Neural progenitor cell (in vitro differentiated cells): Measurements from ENCODE around the gene WDR64. TPM values are rescaled to one million over a fixed set of nuclear protein-coding genes. Genes with fewer than 3 reads are reported as not detected.
"Not testable (repeated sequence)": the region's sequence is repeated elsewhere in the genome, so short reads cannot be mapped to it uniquely, and the experiment has no call there.

Experiments
- DNase-seq: peaks from one replicate; pipeline ENCODE4 v3.0.0-alpha.2; 2016; ENCODE audit warnings: low spot score
- H2AFZ ChIP-seq: fragments of 200-600 bp; sonication (generic); replicated peaks from 2 replicates; pipeline ENCODE4 v1.6.1; 2016; ENCODE audit warnings: antibody characterized with exemption
- H3F3A ChIP-seq: fragments of 200-600 bp; sonication (generic); 2 replicates; pipeline ENCODE4 v1.6.1; 2016; ENCODE audit warnings: antibody characterized with exemption, low read depth
- H3K27ac ChIP-seq: fragments of 200-600 bp; sonication (generic); 2 replicates; pipeline ENCODE4 v1.5.1; 2016; ENCODE audit warnings: mild to moderate bottlenecking
- H3K27me3 ChIP-seq: fragments of 200-600 bp; sonication (generic); 2 replicates; pipeline ENCODE4 v1.6.1; 2016; ENCODE audit warnings: mild to moderate bottlenecking, moderate library complexity
- H3K36me3 ChIP-seq: fragments of 200-600 bp; sonication (generic); 2 replicates; pipeline ENCODE4 v1.5.1; 2016
- H3K4me1 ChIP-seq: fragments of 200-600 bp; sonication (generic); 2 replicates; pipeline ENCODE4 v1.6.1; 2016; ENCODE audit warnings: mixed run types
- H3K4me2 ChIP-seq: fragments of 200-600 bp; sonication (generic); 2 replicates; pipeline ENCODE4 v1.6.1; 2016
- H3K4me3 ChIP-seq: fragments of 200-600 bp; sonication (generic); 2 replicates; pipeline ENCODE4 v1.5.1; 2016
- H3K79me2 ChIP-seq: fragments of 200-600 bp; sonication (generic); 2 replicates; pipeline ENCODE4 v1.6.1; 2016; ENCODE audit warnings: low read depth
- H3K9ac ChIP-seq: fragments of 200-600 bp; sonication (generic); 2 replicates; pipeline ENCODE4 v1.6.1; 2016
- H3K9me3 ChIP-seq: fragments of 200-600 bp; sonication (generic); 2 replicates; pipeline ENCODE4 v1.5.1; 2016; ENCODE audit warnings: low read depth
- H4K20me1 ChIP-seq: fragments of 200-600 bp; sonication (generic); 2 replicates; pipeline ENCODE4 v1.6.1; 2016; ENCODE audit warnings: low read depth
- H3K27ac Mint-ChIP-seq: 3 replicates; pipeline ENCODE4 v1.8.0; 2021; ENCODE audit warnings: mixed read lengths
- H3K27me3 Mint-ChIP-seq: 2 replicates; pipeline ENCODE4 v1.8.0; 2022; ENCODE audit warnings: low read depth, mild to moderate bottlenecking, inconsistent platforms, moderate library complexity, mixed read lengths; ENCODE audit not compliant: insufficient read depth
- H3K36me3 Mint-ChIP-seq: 3 replicates; pipeline ENCODE4 v1.8.0; 2021; ENCODE audit warnings: mixed read lengths
- H3K4me1 Mint-ChIP-seq: 3 replicates; pipeline ENCODE4 v1.8.0; 2021; ENCODE audit warnings: mixed read lengths
- H3K4me3 Mint-ChIP-seq: 3 replicates; pipeline ENCODE4 v1.8.0; 2021; ENCODE audit warnings: mild to moderate bottlenecking, moderate library complexity, mixed read lengths
- H3K9me3 Mint-ChIP-seq: 3 replicates; pipeline ENCODE4 v1.8.0; 2020; ENCODE audit warnings: mixed read lengths
- CTCF ChIP-seq: fragments of 200-600 bp; sonication (generic); IDR thresholded peaks from 2 replicates; pipeline ENCODE4 v1.5.1; 2017; ENCODE audit warnings: antibody characterized with exemption, mild to moderate bottlenecking
- EZH2 ChIP-seq: fragments of 200-600 bp; sonication (generic); IDR thresholded peaks from 2 replicates; pipeline ENCODE4 v1.6.1; 2017; ENCODE audit warnings: antibody characterized with exemption, mild to moderate bottlenecking, moderate library complexity
- EZH2phosphoT487 ChIP-seq: fragments of 200-600 bp; sonication (generic); IDR thresholded peaks from 2 replicates; pipeline ENCODE4 v1.6.1; 2017; ENCODE audit warnings: antibody characterized with exemption
- total RNA-seq: library from RNA; depleted of rRNA; stranded (reverse); fragments of >200 nt; gene quantifications from 2 replicates; pipeline ENCODE4 v1.2.3, GENCODE V29; 2015; ENCODE audit warnings: low replicate concordance

The WDR64 gene
- total RNA-seq, 1 donor from 2014 or later, result not detected

- no peak for TF ChIP-seq EZH2phosphoT487
- TF ChIP-seq CTCF, result no peak
- TF ChIP-seq EZH2, result no peak
- H3K4me1 ChIP-seq, result peaks cover 4% of the 10 kb centered on the region
- Mint-ChIP-seq H3K36me3 (no peaks in the 10 kb centered on the region), H3K4me1 (peaks cover 35% of the 10 kb centered on the region), H3K9me3 (peaks cover 4% of the 10 kb centered on the region), H3K27ac (no peak overlapping the region), H3K27me3 (peaks cover 6% of the 10 kb centered on the region), H3K4me3 (no peak overlapping the region)
- no peaks in the 10 kb centered on the region for H3K27me3 ChIP-seq
- no peak overlapping the region for H3K9ac ChIP-seq
- no peak overlapping the region for H2AFZ ChIP-seq
- H4K20me1 ChIP-seq, result no peaks in the 10 kb centered on the region
- no peaks in the 10 kb centered on the region for H3F3A ChIP-seq
- no peak overlapping the region for H3K4me2 ChIP-seq
- no peaks in the 10 kb centered on the region for H3K36me3 ChIP-seq
- no peak overlapping the region for H3K27ac ChIP-seq
- H3K9me3 ChIP-seq, result no peaks in the 10 kb centered on the region
- no peaks in the 10 kb centered on the region for H3K79me2 ChIP-seq
- DNase-seq, result no peak
- no peak overlapping the region for H3K4me3 ChIP-seq
Observed at GRCh38 chr1:241679961-241680360, 27.9 kb downstream of the WDR64 start.

GRCh38 chr1:241681861-241682448, 29.9 kb downstream of the WDR64 start:
- not testable (repeated sequence) for H3K27me3 ChIP-seq, H3K36me3 Mint-ChIP-seq, H3K36me3 ChIP-seq, H4K20me1 ChIP-seq, H3K4me2 ChIP-seq, H2AFZ ChIP-seq, H3K79me2 ChIP-seq, H3K27ac ChIP-seq, H3K4me3 ChIP-seq, H3K9ac ChIP-seq, H3K27ac Mint-ChIP-seq, H3K4me1 ChIP-seq, H3K27me3 Mint-ChIP-seq, H3K4me3 Mint-ChIP-seq, H3K9me3 Mint-ChIP-seq, H3K9me3 ChIP-seq, H3F3A ChIP-seq, DNase-seq
- peaks cover 27% of the 10 kb centered on the region for H3K4me1 Mint-ChIP-seq

GRCh38 chr1:241682921-241683320, 30.8 kb downstream of the WDR64 start:
- no peak overlapping the region for H3K9ac ChIP-seq
- H3K27ac ChIP-seq, result no peak overlapping the region
- H3K4me2 ChIP-seq, result no peak overlapping the region
- H2AFZ ChIP-seq, result no peak overlapping the region
- Mint-ChIP-seq H3K4me3 (no peak overlapping the region), H3K36me3 (no peaks in the 10 kb centered on the region), H3K4me1 (peaks cover 19% of the 10 kb centered on the region), H3K9me3 (peaks cover 4% of the 10 kb centered on the region), H3K27me3 (peaks cover 6% of the 10 kb centered on the region), H3K27ac (no peak overlapping the region)
- no peaks in the 10 kb centered on the region for H3K36me3 ChIP-seq
- no peaks in the 10 kb centered on the region for H4K20me1 ChIP-seq
- no peaks in the 10 kb centered on the region for H3K9me3 ChIP-seq
- TF ChIP-seq EZH2 (no peak), EZH2phosphoT487 (no peak), CTCF (no peak)
- H3F3A ChIP-seq, result no peaks in the 10 kb centered on the region
- no peak overlapping the region for H3K4me3 ChIP-seq
- H3K4me1 ChIP-seq, result peaks cover 4% of the 10 kb centered on the region
- H3K27me3 ChIP-seq, result no peaks in the 10 kb centered on the region
- DNase-seq, result no peak
- H3K79me2 ChIP-seq, result no peaks in the 10 kb centered on the region

- Histone ChIP-seq H3K27ac (no peak overlapping the region), H3K4me1 (peaks cover under 1% of the 10 kb centered on the region), H3K9ac (no peak overlapping the region), H3F3A (no peaks in the 10 kb centered on the region), H4K20me1 (no peaks in the 10 kb centered on the region), H3K4me2 (no peak overlapping the region), H3K27me3 (no peaks in the 10 kb centered on the region), H3K36me3 (no peaks in the 10 kb centered on the region), H3K4me3 (no peak overlapping the region), H3K79me2 (no peaks in the 10 kb centered on the region), H3K9me3 (no peaks in the 10 kb centered on the region), H2AFZ (no peak overlapping the region)
- peaks cover 4% of the 10 kb centered on the region for H3K9me3 Mint-ChIP-seq
- H3K36me3 Mint-ChIP-seq, result no peaks in the 10 kb centered on the region
- H3K27me3 Mint-ChIP-seq, result peaks cover 6% of the 10 kb centered on the region
- H3K27ac Mint-ChIP-seq, result no peak overlapping the region
- no peak overlapping the region for H3K4me3 Mint-ChIP-seq
- no peak for DNase-seq
- no peak for TF ChIP-seq CTCF
- TF ChIP-seq EZH2, result no peak
- no peak for TF ChIP-seq EZH2phosphoT487
- H3K4me1 Mint-ChIP-seq, result peaks cover 14% of the 10 kb centered on the region
Observed at GRCh38 chr1:241684108-241684507, 32.0 kb downstream of the WDR64 start.
